NCI-H2227 (cell line): ENCODE measurements around the gene RAB22A.
"Not testable (repeated sequence)": the region's sequence is repeated elsewhere in the genome, so short reads cannot be mapped to it uniquely, and the experiment has no call there.

ENCODE experiments used
- DNase-seq: peaks from one replicate; lab custom pipeline; 2025; ENCODE audit not compliant: unreplicated experiment; lab: John Stamatoyannopoulos, UW

The RAB22A gene

DNA sequence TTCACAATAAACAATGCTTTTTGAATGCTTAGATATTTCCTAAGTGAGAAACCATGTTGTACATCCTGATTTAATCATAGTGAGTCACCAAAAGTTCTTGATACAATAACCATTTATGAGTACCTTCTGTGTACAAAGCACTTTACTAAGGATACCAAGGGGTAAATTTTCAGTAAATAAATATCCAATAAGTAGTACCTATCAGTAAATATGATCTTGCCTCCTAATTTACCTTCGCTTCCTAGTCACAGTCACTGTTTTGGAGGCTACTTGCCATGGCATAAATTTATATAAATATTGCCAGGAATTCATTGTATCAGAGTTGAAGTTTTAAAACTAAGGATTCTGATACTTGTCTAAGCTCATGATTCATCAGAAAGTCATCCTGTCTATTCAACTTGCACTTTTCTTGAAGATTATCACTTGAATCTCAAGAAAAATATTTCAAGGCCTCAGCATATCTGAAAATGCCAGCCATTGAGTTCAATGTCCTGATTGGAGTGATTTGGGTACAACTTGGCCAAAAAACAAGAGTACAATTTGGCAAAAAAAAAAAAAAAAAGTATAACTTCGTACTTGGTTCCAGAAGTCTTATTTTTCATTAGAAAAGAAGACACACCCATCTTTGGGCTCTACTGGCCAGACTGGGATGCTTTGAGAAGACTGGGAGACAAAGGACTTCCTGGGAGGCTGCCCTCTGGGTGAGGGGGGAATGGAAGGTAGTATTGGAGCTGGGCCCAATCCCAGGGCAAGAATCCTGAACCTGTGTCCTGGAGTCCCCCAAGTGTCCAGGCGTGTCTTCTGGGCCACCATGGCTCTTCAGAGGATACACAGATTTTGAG lies 32.8 kb downstream of the RAB22A start:
- no peak for DNase-seq

DNA sequence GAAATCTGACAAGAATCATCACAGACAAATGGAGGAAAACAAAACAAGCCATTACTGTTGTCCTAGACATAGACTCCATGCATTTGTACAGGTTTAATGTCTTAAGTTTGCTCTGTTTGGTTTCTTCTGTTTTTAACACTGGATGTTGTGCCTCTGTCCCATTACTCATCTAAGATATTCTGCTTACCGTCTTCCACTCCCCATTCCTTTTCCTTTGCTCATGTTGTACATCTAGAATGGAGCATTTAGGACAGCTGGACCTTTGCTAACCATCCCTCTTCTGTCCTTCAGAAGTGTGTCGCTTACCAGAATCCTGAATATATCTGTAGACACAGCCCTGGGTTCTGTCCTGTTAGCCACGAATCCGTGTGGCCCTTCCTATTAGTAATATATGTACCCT lies 35.2 kb downstream of the RAB22A start:
- no peak for DNase-seq

- no peak for DNase-seq
These were observed 40.1 kb downstream of the RAB22A start for GRCh38 chr20:58349570-58349969.

GRCh38 chr20:58352468-58352867 lies 43.0 kb downstream of the RAB22A start:
- DNase-seq, result no peak

- DNase-seq, result no peak
These were observed 49.9 kb downstream of the RAB22A start for GRCh38 chr20:58359441-58359840.

- no peak for DNase-seq
These were observed 51.4 kb downstream of the RAB22A start for GRCh38 chr20:58360936-58361335.

DNA sequence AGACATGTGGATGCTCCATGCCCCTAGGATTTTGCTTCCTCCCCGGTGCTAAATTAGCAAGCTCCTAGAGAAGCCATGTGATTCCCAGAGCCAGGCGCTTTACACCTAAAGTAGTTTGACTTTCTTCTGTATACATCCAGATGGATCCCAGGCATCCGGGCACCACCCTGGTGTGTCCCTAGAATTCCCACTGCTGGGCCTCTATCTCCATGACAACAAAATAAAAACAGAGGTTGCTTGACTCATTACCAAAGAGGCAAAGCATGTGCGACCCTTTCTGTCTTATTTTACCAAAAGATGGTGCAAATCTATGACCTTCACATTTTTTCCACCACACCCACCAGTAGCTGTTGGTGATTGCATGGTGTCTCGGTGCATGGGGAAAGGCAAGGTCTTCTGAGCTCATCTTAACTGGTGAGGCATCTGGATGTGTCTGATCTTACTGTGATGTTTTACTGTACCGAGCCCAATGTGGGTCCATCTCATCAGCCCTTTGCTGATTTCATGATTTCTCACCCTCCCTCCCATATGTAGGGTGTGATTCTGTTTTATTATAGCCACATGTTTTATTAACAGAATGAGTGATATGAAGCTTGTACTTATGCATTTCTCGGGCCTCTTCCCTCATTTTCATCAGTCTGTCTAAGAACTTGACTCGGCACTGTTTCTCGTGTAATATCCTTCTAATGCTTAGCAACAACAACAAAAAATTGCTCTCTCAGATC lies 52.1 kb downstream of the RAB22A start:
- no peak for DNase-seq

- DNase-seq, result no peak
These were observed 52.6 kb downstream of the RAB22A start for GRCh38 chr20:58362206-58362516.

- DNase-seq, result no peak
These were observed 53.5 kb downstream of the RAB22A start for GRCh38 chr20:58362970-58363369.

DNA sequence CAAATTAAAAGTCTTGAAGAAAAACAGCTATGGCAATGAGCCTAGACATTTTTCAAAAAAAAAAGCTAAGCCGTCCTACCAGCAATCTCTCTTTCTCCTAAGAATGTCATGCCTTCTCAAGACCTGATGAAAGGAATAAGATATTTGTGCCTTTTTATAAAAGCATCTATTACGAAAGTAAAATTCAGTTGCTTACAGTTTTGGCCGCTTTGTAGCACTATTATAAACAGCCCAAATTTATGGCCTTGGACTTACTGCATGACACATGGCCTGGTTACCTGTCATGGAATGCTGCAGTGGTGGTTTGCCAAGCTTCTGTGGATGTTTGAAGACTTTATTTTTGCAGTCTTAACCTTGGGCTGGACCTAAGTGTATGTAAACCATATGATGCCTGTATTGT lies 57.4 kb downstream of the RAB22A start:
- DNase-seq, result no peak

- no peak for DNase-seq
These were observed 63.3 kb downstream of the RAB22A start for GRCh38 chr20:58372806-58373205.

DNA sequence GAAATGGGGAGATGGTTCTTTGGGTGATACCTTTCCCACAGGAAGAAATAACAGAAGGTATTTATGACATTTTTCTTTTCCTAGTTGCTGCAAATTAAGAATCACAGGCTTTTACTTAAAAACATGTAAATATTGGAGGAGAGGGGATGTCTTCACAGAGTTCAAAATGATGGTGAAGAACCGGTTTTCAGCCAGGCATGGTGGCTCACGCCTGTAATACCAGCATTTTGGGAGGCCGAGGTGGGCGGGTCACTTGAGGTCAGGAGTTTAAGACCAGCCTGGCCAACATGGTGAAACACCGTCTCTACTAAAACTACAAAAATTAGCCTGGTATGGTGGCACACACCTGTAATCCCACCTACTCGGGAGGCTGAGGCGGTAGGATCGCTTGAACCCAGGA lies 63.8 kb downstream of the RAB22A start:
- DNase-seq, result not testable (repeated sequence)

DNA sequence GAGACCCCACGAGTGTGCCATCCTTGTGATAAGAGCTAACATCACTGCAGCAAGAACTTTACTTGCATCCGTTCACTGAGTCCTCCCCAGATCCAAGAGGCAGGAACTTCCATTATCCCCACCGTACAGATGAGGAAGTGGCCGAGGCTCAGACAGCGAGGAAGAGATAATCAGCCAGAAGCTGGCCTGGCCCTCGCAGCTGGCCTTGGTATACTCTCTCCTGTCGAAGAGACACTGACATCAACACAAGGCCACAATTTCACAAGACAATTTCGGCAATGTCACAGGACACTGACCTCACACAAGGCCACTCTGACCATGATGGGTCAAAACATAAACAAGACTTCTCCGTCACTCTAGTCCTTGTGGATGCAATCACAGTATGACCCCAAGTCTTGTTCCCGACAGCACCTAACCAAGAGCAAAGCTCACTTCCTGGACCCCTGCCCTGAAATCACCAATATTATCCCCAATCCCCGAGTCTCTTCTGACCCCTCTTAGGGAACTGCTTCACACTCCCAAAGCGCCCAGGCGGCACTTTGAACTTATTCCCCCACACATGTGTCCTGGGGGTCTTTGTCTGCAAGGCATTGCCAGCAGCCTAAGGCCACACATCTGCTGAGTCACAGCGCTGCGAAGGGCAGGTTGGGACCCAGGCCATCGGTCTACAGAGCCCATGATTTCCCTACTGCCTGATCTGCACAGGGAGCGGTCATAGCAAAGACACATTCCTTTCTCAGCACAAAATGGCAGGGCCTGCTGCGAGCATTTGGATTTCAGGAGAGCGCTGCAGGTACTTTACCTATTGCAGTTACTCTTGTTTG lies 64.7 kb downstream of the RAB22A start:
- no peak for DNase-seq

- peak; percentile 9 for DNase-seq
These were observed 65.6 kb downstream of the RAB22A start for GRCh38 chr20:58374906-58375758.

GRCh38 chr20:58375759-58376352 lies 66.3 kb downstream of the RAB22A start:
- DNase-seq, result no peak

- DNase-seq, result no peak
These were observed 67.5 kb downstream of the RAB22A start for GRCh38 chr20:58377017-58377416.

DNA sequence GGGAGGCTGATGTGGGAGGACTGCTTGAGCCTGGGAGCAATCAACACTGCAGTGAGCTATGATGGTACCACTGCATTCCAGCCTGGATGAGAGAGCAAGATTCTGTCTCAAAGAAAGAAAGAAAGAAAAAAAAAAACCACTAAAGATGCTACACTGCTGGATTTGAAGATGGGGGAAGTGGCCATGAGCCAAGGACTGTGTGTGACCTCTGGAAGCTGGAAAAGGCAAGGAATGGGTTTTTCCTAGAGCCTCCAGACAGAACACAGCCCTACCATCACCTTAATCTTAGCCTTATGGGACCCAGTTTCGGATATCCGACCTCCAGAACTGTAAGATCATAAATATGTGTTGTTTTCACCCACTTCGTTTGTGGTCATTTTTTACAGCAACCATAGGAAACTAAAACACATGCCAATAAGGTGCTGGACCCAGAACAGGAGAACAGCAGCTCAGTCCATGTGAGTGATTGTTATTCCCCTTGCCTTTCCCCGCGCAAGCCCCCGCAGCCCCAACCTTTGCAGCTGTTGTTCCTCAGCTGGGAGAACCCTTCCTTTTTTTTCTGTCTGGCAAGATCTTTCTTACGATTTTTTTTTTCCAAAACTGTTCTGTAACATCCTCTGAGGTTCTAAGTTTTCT lies 68.4 kb downstream of the RAB22A start:
- DNase-seq, result no peak

DNA sequence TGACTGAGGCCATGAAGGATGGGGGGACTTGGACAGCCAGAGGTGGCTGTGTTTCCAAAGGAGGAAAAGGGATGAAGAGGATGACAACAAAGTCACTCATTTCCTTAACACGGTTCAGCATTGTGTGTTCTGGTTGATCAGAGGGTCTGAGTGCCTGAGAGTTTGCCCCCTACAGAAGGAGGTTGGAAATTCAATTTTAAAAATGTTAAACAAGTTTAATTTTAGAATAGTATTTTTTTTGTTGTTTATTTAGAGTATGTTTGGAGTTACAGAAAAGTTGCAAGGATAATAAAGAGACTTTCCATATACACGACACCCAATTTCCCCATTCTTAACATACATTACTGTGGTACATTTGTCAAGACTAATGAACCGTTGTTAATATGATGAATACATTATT lies 69.2 kb downstream of the RAB22A start:
- DNase-seq, result no peak

GRCh38 chr20:58381627-58382026 lies 72.1 kb downstream of the RAB22A start:
- DNase-seq, result no peak

DNA sequence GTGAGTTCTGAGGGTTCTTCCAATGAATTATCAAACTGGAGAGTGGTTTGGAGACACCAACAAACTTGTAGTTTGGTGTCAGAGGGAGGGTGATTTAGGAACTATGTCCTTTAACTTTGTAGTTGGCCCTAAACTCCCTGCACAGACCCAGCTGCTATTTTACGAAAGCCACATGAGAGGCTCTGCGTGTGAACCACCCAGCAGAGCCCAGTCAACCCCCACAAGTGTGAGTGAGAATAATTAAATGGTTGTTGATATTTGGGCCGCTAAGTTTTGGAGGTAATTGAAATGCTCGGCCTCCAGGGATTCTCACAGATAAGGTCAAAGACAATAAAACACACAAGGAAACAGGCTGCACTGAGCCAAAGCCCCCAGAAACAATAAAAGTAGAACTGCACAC lies 72.6 kb downstream of the RAB22A start:
- DNase-seq, result no peak
